ENCODE data around the gene RHBDD1. TPM values are rescaled to one million over a fixed set of nuclear protein-coding genes. Genes with fewer than 3 reads are reported as not detected.

RHBDD1 gene, protein sequence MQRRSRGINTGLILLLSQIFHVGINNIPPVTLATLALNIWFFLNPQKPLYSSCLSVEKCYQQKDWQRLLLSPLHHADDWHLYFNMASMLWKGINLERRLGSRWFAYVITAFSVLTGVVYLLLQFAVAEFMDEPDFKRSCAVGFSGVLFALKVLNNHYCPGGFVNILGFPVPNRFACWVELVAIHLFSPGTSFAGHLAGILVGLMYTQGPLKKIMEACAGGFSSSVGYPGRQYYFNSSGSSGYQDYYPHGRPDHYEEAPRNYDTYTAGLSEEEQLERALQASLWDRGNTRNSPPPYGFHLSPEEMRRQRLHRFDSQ
- 10 to 100 TPM; 33.7 to 49.7 (median 47.7) TPM for total RNA-seq
- 110 TPM for total RNA-seq (2013)

- Histone ChIP-seq H3K27ac (ENCODE audit: low read length) (peak within 1 kb of the TSS; percentile 91), H3K4me1 (ENCODE audit: control insufficient read depth, insufficient read depth, low read length) (peaks cover 24% of the 10 kb centered on the region), H3K9me3 (ENCODE audit: control insufficient read depth, insufficient read depth, low read length) (no peaks in the 10 kb centered on the region), H3K36me3 (ENCODE audit: control insufficient read depth, insufficient read depth, low read length) (no peaks in the 10 kb centered on the region), H3K4me3 (ENCODE audit: low read length) (peak within 1 kb of the TSS; percentile 56), H3K27me3 (ENCODE audit: control insufficient read depth, insufficient read depth, low read length) (no peaks in the 10 kb centered on the region)
- DNase-seq = peak; percentile 88 to 98
- Mint-ChIP-seq H3K27me3 (ENCODE audit: low read depth in 2 of 2) (peaks cover 0 to 4% of the 10 kb centered on the region in 2 donors), H3K4me1 (peaks cover 20 to 23% of the 10 kb centered on the region in 2 donors), H3K4me3 (peak within 1 kb of the TSS; percentile 89), H3K9me3 (no peaks in the 10 kb centered on the region), H3K27ac (peak within 1 kb of the TSS; percentile 96 to 99), H3K36me3 (no peaks in the 10 kb centered on the region)
- TF ChIP-seq, protein P1, sequence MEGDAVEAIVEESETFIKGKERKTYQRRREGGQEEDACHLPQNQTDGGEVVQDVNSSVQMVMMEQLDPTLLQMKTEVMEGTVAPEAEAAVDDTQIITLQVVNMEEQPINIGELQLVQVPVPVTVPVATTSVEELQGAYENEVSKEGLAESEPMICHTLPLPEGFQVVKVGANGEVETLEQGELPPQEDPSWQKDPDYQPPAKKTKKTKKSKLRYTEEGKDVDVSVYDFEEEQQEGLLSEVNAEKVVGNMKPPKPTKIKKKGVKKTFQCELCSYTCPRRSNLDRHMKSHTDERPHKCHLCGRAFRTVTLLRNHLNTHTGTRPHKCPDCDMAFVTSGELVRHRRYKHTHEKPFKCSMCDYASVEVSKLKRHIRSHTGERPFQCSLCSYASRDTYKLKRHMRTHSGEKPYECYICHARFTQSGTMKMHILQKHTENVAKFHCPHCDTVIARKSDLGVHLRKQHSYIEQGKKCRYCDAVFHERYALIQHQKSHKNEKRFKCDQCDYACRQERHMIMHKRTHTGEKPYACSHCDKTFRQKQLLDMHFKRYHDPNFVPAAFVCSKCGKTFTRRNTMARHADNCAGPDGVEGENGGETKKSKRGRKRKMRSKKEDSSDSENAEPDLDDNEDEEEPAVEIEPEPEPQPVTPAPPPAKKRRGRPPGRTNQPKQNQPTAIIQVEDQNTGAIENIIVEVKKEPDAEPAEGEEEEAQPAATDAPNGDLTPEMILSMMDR (IDR thresholded peaks at IDR 0.05) = no peak
- intact Hi-C loops (cut with micrococcal nuclease) = loop anchor here (1.0 kb wide), 2 partner anchors 45 to 489 kb away; partner anchors contain the start of gene MFF
- under 1% methylated on average over 75 of the region's 75 CpGs for WGBS (ENCODE audit: insufficient coverage)
- ATAC-seq = peak; percentile 86 to 97 (median 88)
These were observed at the start of gene RHBDD1 for GRCh38 chr2:226835796-226836547. TSS of gene RHBDD1 (plus strand) at chr2:226836054. CDS start at chr2:226864694, 28,640 bp downstream.

DNA sequence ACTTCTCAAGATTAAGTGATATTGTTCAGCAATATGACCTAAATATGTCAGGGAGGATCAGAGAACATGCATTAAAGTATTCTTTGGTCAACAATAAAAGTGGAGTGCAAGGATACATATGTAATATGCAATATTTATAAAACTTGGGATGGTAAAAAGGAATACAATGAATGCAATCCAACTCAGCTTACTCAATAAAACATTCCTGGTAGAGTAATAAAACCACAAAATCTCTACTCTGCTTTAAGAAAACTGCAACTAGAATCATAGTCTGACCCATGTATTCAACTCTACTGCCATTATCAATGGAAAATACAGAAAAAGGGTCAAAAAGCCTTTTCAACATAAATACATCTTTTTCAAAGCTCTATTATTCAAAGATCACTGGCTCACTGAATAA lies 47.8 kb upstream of the RHBDD1 start:
- Mint-ChIP-seq H3K27me3 (ENCODE audit: low read depth in 2 of 2) (peaks cover 12 to 47% of the 10 kb centered on the region in 2 donors), H3K36me3 (no peaks in the 10 kb centered on the region), H3K4me3 (no peak overlapping the region), H3K27ac (no peak overlapping the region), H3K4me1 (peaks cover 9 to 14% of the 10 kb centered on the region in 2 donors), H3K9me3 (no peaks in the 10 kb centered on the region)
- no peaks in the 10 kb centered on the region for H3K27me3 ChIP-seq (ENCODE audit: control insufficient read depth, insufficient read depth, low read length)
- DNase-seq = no peak
- no peak overlapping the region for H3K27ac ChIP-seq (ENCODE audit: low read length)
- H3K9me3 ChIP-seq (ENCODE audit: control insufficient read depth, insufficient read depth, low read length) = no peaks in the 10 kb centered on the region
- TF ChIP-seq, protein P1 (IDR thresholded peaks at IDR 0.05) = no peak
- no peaks in the 10 kb centered on the region for H3K36me3 ChIP-seq (ENCODE audit: control insufficient read depth, insufficient read depth, low read length)
- H3K4me1 ChIP-seq (ENCODE audit: control insufficient read depth, insufficient read depth, low read length) = peaks cover 16% of the 10 kb centered on the region
- intact Hi-C loops (cut with micrococcal nuclease) = no loop called here
- ATAC-seq = no peak
- no peak overlapping the region for H3K4me3 ChIP-seq (ENCODE audit: low read length)

GRCh38 chr2:226788881-226789490 lies 46.9 kb upstream of the RHBDD1 start:
- no peak for DNase-seq
- Histone ChIP-seq H3K4me3 (ENCODE audit: low read length) (no peak overlapping the region), H3K27ac (ENCODE audit: low read length) (no peak overlapping the region), H3K4me1 (ENCODE audit: control insufficient read depth, insufficient read depth, low read length) (peaks cover 16% of the 10 kb centered on the region), H3K27me3 (ENCODE audit: control insufficient read depth, insufficient read depth, low read length) (no peaks in the 10 kb centered on the region), H3K36me3 (ENCODE audit: control insufficient read depth, insufficient read depth, low read length) (no peaks in the 10 kb centered on the region), H3K9me3 (ENCODE audit: control insufficient read depth, insufficient read depth, low read length) (no peaks in the 10 kb centered on the region)
- Mint-ChIP-seq H3K27me3 (ENCODE audit: low read depth in 2 of 2) (peaks cover 6 to 44% of the 10 kb centered on the region in 2 donors), H3K27ac (no peak overlapping the region), H3K4me3 (peak overlapping the region; percentile 38), H3K36me3 (no peaks in the 10 kb centered on the region), H3K9me3 (no peaks in the 10 kb centered on the region), H3K4me1 (peaks cover 9 to 14% of the 10 kb centered on the region in 2 donors)
- TF ChIP-seq, protein P1 (IDR thresholded peaks at IDR 0.05) = no peak
- 94% methylated on average over 2 of the region's 3 CpGs for WGBS (ENCODE audit: insufficient coverage)
- intact Hi-C loops (cut with micrococcal nuclease) = no loop called here
- no peak for ATAC-seq

Data from natural killer cell (primary cell).